GM10266 (cell line): ENCODE data around the gene PLCH1.
"Not testable (repeated sequence)": the region's sequence is repeated elsewhere in the genome, so short reads cannot be mapped to it uniquely, and the experiment has no call there.

Source experiments
- DNase-seq: peaks from one replicate; pipeline ENCODE4 v3.0.0; 2012; ENCODE audit errors: extremely low spot score
- CTCF ChIP-seq: IDR thresholded peaks from 2 replicates; pipeline ENCODE4 v1.5.1; 2012; ENCODE audit warnings: mild to moderate bottlenecking, low read depth; ENCODE audit not compliant: control insufficient read depth, insufficient read depth; ENCODE audit errors: missing control alignments

Gene PLCH1

DNA sequence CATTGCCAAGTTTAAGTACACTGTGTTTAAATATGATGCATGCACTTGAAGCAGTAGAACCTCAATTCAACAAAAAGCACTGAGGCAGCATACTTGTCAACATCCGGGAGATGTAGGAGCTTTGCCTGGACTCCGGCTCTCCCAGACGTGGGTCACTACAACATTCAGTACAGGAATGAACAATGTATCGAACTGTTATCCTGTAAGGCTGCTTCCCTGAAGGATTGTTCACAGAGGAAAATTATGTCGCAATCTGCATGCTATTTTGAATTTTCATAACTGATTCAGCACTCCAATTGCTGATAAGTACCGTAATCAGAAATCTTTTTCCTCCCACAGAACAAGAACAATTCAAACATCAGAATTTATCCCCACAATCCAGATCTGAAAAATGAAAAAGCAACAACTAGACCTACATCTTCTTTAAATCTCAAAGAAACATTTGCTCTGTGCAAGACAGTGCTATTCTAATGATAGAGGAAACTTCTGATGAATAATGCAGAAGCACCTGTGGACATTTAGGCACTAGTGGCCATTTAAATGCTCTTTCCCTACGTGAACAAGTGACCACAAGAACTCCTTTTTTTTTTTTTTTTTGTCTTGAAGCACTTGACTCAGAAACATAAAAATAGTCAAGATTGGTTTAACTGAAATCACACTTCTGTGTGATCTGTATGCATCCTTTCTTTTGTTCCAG lies 113.4 kb downstream of the PLCH1 start:
- TF ChIP-seq CTCF = no peak
- DNase-seq = no peak

GRCh38 chr3:155629556-155629955 lies 115.3 kb downstream of the PLCH1 start:
- TF ChIP-seq CTCF = no peak

GRCh38 chr3:155629056-155629455 lies 115.8 kb downstream of the PLCH1 start:
- TF ChIP-seq CTCF = no peak
- DNase-seq = no peak

More at GRCh38 chr3:155629556-155629955, 115.3 kb downstream of the PLCH1 start:
- DNase-seq = no peak

DNA sequence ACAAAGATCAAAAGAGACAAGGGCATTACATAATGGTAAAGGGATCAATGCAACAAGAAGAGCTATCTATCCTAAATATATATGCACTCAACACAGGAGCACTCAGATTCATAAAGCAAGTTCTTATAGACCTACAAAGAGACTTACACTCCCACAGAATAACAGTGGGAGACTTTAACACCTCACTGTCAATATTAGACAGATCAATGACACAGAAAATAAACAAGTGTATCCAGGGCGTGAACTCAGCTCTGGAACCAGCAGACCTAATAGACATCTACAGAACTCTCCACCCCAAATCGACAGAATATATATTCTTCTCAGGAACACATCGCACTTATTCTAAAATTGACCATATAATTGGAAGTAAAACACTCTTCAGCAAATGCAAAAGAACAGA lies 122.2 kb downstream of the PLCH1 start:
- DNase-seq = not testable (repeated sequence)

- not testable (repeated sequence) for DNase-seq
Measured at GRCh38 chr3:155620552-155620951, 124.3 kb downstream of the PLCH1 start.

DNA sequence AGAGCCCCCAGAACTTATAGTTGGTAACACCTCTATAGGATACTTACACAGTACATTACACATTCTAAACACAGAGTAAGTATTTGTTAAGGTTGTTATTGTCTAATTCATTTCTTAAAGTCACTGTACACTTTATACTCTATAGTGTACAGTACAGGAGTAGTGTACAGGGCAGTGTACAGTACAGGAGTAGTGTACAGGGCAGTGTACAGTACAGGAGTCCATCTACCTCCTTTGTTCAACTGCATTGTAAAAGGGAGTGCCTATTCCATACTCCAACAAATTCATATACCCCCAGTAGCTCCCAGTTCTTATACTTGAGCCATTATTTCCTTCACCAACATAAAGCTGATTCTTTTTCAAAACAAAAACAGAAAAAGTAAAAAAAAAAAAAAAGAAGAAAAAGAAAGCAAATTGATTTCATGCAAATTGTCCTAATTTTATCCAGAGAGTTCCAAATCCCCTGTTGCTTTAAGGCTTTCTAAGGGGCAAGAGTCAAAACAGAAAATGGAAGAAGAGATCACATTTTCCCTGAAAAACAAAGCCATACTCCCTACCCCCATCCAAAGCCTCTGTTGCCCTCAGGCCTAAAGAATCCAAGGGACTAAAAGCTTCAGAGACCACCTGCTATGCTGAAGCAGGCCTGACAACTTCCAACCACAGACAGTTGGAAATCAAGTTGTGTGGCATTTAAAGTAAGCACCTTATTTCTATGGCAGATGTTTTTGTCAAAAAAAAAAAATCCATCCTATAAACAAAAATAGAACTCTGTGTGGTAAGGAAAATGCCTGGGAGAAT lies 125.6 kb downstream of the PLCH1 start:
- no peak for TF ChIP-seq CTCF
- DNase-seq = no peak

GRCh38 chr3:155618543-155618942 lies 126.3 kb downstream of the PLCH1 start:
- DNase-seq = no peak
- TF ChIP-seq CTCF = no peak

GRCh38 chr3:155617346-155617925 lies 127.4 kb downstream of the PLCH1 start:
- no peak for TF ChIP-seq CTCF
- no peak for DNase-seq

GRCh38 chr3:155615141-155615540 lies 129.7 kb downstream of the PLCH1 start:
- DNase-seq = not testable (repeated sequence)

- DNase-seq = not testable (repeated sequence)
Measured at GRCh38 chr3:155614410-155614809, 130.5 kb downstream of the PLCH1 start.
